ENCODE measurements around the gene IGFN1. TPM values are rescaled to one million over a fixed set of nuclear protein-coding genes. Genes with fewer than 3 reads are reported as not detected.

IGFN1 gene
- total and polyA plus RNA-seq, 2 donors (not counting 3 experiments of a cell fraction or from before 2014, with no cell fraction given) = not detected

GRCh38 chr1:201181726-201182125, 8.9 kb upstream of the IGFN1 start:
- FAIRE-seq (no peak), DNase-seq (ENCODE audit: low read depth, low spot score) (no peak)
- Histone ChIP-seq H4K20me1 (replicated peaks; ENCODE audit: control insufficient read depth, extremely low read depth, insufficient read depth, low read length) (no peaks in the 10 kb centered on the region), H3K79me2 (ENCODE audit: control insufficient read depth, insufficient read depth, low read length) (no peaks in the 10 kb centered on the region), H3K4me1 (ENCODE audit: control insufficient read depth, extremely low read depth, insufficient read depth, low read length) (no peaks in the 10 kb centered on the region), H3K4me2 (ENCODE audit: insufficient read depth, low read length) (no peak overlapping the region), H3K27ac (ENCODE audit: insufficient read depth, low read depth, low read length) (no peak overlapping the region), H2AFZ (ENCODE audit: low read depth, low read length) (no peak overlapping the region), H3K9me3 (replicated peaks; ENCODE audit: control insufficient read depth, insufficient read depth, low read length) (no peaks in the 10 kb centered on the region), H3K9me1 (replicated peaks; ENCODE audit: control insufficient read depth, extremely low read depth, insufficient read depth, low read length) (no peaks in the 10 kb centered on the region), H3K9ac (replicated peaks; ENCODE audit: extremely low read depth, insufficient read depth, low read length) (no peak overlapping the region), H3K27me3 (ENCODE audit: control insufficient read depth in 2 of 2, insufficient read depth in 2 of 2, low read length in 2 of 2) (peaks cover 3 to 16% of the 10 kb centered on the region in 2 experiments), H3K4me3 (replicated peaks in 1 of 3; ENCODE audit: insufficient read depth in 1 of 3, low read depth in 1 of 3, low read length in 3 of 3) (no peak overlapping the region), H3K36me3 (ENCODE audit: control insufficient read depth in 2 of 2, extremely low read depth in 1 of 2, insufficient read depth in 2 of 2, low read length in 2 of 2) (no peaks in the 10 kb centered on the region)
- dilution Hi-C loops (cut with MboI; ENCODE audit: extremely low pct_ligation_motif_present, low sequenced_read_pairs) (no loop called here), intact Hi-C loops (cut with micrococcal nuclease) (no loop called here)
- CTCF ChIA-PET = interaction anchor here (0.9 to 1.3 kb wide), 2 partner anchors 11 to 18 kb away, joined by 3 read pairs; no protein-coding TSS in a partner anchor
- TF ChIP-seq POLR2A (IDR thresholded peaks at IDR 0.05; ENCODE audit: low read depth, low read length) = no peak
- no peak for TF ChIP-seq EZH2 (IDR thresholded peaks at IDR 0.05; ENCODE audit: borderline replicate concordance, low read depth, low read length, severe bottlenecking)
- no peak for TF ChIP-seq GATA2 (IDR thresholded peaks at IDR 0.05; ENCODE audit: insufficient read depth, insufficient read length, low read depth, low read length)
- no peak for TF ChIP-seq POLR2AphosphoS5 (IDR thresholded peaks at IDR 0.05; ENCODE audit: insufficient read depth, low read depth, low read length)
- TF ChIP-seq, protein P1, sequence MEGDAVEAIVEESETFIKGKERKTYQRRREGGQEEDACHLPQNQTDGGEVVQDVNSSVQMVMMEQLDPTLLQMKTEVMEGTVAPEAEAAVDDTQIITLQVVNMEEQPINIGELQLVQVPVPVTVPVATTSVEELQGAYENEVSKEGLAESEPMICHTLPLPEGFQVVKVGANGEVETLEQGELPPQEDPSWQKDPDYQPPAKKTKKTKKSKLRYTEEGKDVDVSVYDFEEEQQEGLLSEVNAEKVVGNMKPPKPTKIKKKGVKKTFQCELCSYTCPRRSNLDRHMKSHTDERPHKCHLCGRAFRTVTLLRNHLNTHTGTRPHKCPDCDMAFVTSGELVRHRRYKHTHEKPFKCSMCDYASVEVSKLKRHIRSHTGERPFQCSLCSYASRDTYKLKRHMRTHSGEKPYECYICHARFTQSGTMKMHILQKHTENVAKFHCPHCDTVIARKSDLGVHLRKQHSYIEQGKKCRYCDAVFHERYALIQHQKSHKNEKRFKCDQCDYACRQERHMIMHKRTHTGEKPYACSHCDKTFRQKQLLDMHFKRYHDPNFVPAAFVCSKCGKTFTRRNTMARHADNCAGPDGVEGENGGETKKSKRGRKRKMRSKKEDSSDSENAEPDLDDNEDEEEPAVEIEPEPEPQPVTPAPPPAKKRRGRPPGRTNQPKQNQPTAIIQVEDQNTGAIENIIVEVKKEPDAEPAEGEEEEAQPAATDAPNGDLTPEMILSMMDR (IDR thresholded peaks at IDR 0.05; ENCODE audit: extremely low read depth in 1 of 2, insufficient read depth in 1 of 2, low read depth in 1 of 2, low read length in 2 of 2) = no peak
- TF ChIP-seq JUN (IDR thresholded peaks at IDR 0.05; ENCODE audit: borderline replicate concordance, insufficient read depth, insufficient read length, low read depth) = no peak
- TF ChIP-seq FOS (IDR thresholded peaks at IDR 0.05; ENCODE audit: borderline replicate concordance, insufficient read depth, low read length) = no peak
- TF ChIP-seq, protein P2, sequence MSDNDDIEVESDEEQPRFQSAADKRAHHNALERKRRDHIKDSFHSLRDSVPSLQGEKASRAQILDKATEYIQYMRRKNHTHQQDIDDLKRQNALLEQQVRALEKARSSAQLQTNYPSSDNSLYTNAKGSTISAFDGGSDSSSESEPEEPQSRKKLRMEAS (IDR thresholded peaks at IDR 0.05; ENCODE audit: insufficient read depth, insufficient read length) = no peak
- no peak for TF ChIP-seq MYC (IDR thresholded peaks at IDR 0.05; ENCODE audit: low read depth, low read length)
- BruUV-seq (replicated peaks) = no TSS peak
- POLR2A ChIA-PET = no interaction called here

Data from endothelial cell of umbilical vein (primary cell).